Measurements from ENCODE around the gene SEMA6A. TPM values are rescaled to one million over a fixed set of nuclear protein-coding genes. Genes with fewer than 3 reads are reported as not detected.
"Not testable (repeated sequence)": the region's sequence is repeated elsewhere in the genome, so short reads cannot be mapped to it uniquely, and the experiment has no call there.

SEMA6A gene
- total and polyA plus RNA-seq, 4 donors = 3.7 to 11.4 (median 5.6) TPM

GRCh38 chr5:116524051-116524904 lies 50.3 kb downstream of the SEMA6A start:
- peaks cover 3 to 24% (median 6%) of the 10 kb centered on the region in 4 donors for H3K4me1 ChIP-seq (ENCODE audit: control insufficient read depth in 4 of 4, insufficient read depth in 4 of 4, low read length in 3 of 4)
- no peak overlapping the region for H3K4me3 ChIP-seq (ENCODE audit: low read depth in 1 of 3, low read length in 3 of 3)
- no peaks in the 10 kb centered on the region for H3K36me3 ChIP-seq (ENCODE audit: control insufficient read depth in 4 of 4, insufficient read depth in 3 of 4, low read depth in 1 of 4, low read length in 3 of 4)
- H3K9me3 ChIP-seq (ENCODE audit: control insufficient read depth in 4 of 4, low read length in 3 of 4) = no peaks in the 10 kb centered on the region
- H3K9ac ChIP-seq (ENCODE audit: low read depth in 1 of 2, low read length in 2 of 2) = no peak overlapping the region
- DNase-seq (ENCODE audit: low spot score) = no peak
- no peak overlapping the region for H3K27ac ChIP-seq (ENCODE audit: low read depth in 1 of 2, low read length in 2 of 2)
- H3K27me3 ChIP-seq (ENCODE audit: control insufficient read depth in 4 of 4, insufficient read depth in 4 of 4, low read length in 3 of 4) = no peaks in the 10 kb centered on the region
- TF ChIP-seq REST (IDR thresholded peaks at IDR 0.05) = no peak
- no peak for TF ChIP-seq RXRA (IDR thresholded peaks at IDR 0.05)
- no peak for TF ChIP-seq RAD21 (IDR thresholded peaks at IDR 0.05)
- TF ChIP-seq FOXA2 (IDR thresholded peaks at IDR 0.05) = no peak
- no peak for TF ChIP-seq YY1 (IDR thresholded peaks at IDR 0.05)
- 82% methylated on average over 3 of the region's 3 CpGs for WGBS

DNA sequence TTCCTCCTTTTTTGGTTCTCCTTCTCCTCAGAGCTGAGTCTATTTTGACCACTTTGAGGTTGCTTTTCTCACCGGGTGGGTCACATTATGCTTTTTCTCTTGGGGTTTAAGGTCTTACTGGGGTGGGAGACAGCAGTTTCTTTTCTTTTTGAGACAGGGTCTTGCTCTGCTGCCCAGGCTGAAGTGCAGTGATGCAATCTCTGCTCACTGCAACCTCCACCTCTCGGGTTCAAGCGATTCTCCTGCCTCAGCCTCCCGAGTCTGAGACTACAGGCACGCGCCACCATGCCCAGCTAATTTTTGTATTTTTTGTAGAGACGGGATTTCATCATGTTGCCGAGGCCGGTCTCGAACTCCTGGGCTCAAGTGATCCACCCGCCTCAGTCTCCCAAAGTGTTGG lies 51.4 kb downstream of the SEMA6A start:
- H3K4me1 ChIP-seq (ENCODE audit: control insufficient read depth in 4 of 4, insufficient read depth in 4 of 4, low read length in 3 of 4) = peaks cover 2 to 17% (median 3%) of the 10 kb centered on the region in 4 donors
- not testable (repeated sequence) for H3K36me3 ChIP-seq (ENCODE audit: control insufficient read depth in 4 of 4, insufficient read depth in 3 of 4, low read depth in 1 of 4, low read length in 3 of 4); DNase-seq (ENCODE audit: low spot score); H3K4me3 ChIP-seq (ENCODE audit: low read depth in 1 of 3, low read length in 3 of 3); H3K27ac ChIP-seq (ENCODE audit: low read depth in 1 of 2, low read length in 2 of 2); H3K27me3 ChIP-seq (ENCODE audit: control insufficient read depth in 4 of 4, insufficient read depth in 4 of 4, low read length in 3 of 4); H3K9ac ChIP-seq (ENCODE audit: low read depth in 1 of 2, low read length in 2 of 2); H3K9me3 ChIP-seq (ENCODE audit: control insufficient read depth in 4 of 4, low read length in 3 of 4)
- WGBS = 97% methylated on average over 11 of the region's 11 CpGs

DNA sequence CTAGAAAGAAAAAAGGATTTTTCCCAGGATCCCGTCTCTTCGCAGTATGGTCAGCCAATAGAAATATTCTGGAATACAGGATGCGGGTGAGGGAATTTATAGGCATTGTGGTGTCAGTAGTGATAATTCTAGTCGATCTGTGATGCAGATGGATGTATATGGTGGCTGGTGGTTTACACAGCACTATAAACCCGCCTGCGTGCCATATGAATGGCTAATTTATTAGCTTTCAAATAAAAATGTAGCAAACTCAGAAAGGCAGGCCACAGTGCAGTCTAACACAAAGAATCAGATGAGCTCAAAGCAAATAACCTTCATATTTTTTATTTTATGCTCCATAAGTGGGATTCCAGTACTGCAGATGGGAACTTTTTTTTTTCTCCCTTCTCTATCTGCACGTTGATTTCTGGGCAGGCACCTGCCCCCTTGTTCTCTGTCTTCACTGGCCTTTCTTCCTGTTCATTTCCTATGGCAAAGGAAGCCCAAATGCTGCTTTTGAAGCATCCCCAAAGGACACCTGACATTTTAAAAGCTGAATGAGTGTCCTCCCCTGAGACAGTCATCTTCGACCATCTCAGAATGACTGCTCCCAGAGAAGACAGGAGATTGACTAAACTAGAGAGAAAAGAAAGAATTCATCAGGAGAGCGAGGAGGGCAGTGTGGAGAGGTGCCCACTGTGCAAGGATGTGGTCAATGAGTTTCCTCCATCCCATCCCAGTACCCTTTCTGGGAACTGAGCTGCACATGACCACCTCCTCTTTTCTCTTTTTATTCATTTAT lies 52.1 kb downstream of the SEMA6A start:
- Histone ChIP-seq H3K4me3 (ENCODE audit: low read depth in 1 of 3, low read length in 3 of 3) (no peak overlapping the region), H3K9ac (ENCODE audit: low read depth in 1 of 2, low read length in 2 of 2) (no peak overlapping the region), H3K9me3 (ENCODE audit: control insufficient read depth in 4 of 4, low read length in 3 of 4) (no peaks in the 10 kb centered on the region), H3K36me3 (ENCODE audit: control insufficient read depth in 4 of 4, insufficient read depth in 3 of 4, low read depth in 1 of 4, low read length in 3 of 4) (no peaks in the 10 kb centered on the region), H3K27ac (ENCODE audit: low read depth in 1 of 2, low read length in 2 of 2) (no peak overlapping the region), H3K4me1 (ENCODE audit: control insufficient read depth in 4 of 4, insufficient read depth in 4 of 4, low read length in 3 of 4) (peaks cover 0 to 12% (median 2%) of the 10 kb centered on the region in 4 donors), H3K27me3 (ENCODE audit: control insufficient read depth in 4 of 4, insufficient read depth in 4 of 4, low read length in 3 of 4) (no peaks in the 10 kb centered on the region)
- DNase-seq (ENCODE audit: low spot score) = no peak
- TF ChIP-seq RAD21 (IDR thresholded peaks at IDR 0.05) (no peak), NR2F2 (IDR thresholded peaks at IDR 0.05) (no peak), HNF4A (conservative IDR thresholded peaks at IDR 0.05) (no peak), REST (IDR thresholded peaks at IDR 0.05) (no peak), HNF4G (IDR thresholded peaks at IDR 0.05) (no peak), FOXA2 (IDR thresholded peaks at IDR 0.05) (no peak)
- WGBS = 90% methylated on average over 9 of the region's 9 CpGs

Measured in liver (tissue), 9 donors.